Measurements from ENCODE around the gene ZCWPW1.

Gene ZCWPW1

GRCh38 chr7:100419660-100420226, 8.8 kb downstream of the ZCWPW1 start:
- no peak overlapping the region for H3K27ac ChIP-seq (ENCODE audit: low read depth, low read length)
- H3K27me3 ChIP-seq (ENCODE audit: control insufficient read depth in 1 of 2, insufficient read depth in 2 of 2, low read length in 2 of 2): no peaks in the 10 kb centered on the region

GRCh38 chr7:100418930-100419659, 9.4 kb downstream of the ZCWPW1 start:
- H3K36me3 ChIP-seq (ENCODE audit: control insufficient read depth in 1 of 2, insufficient read depth in 2 of 2, low read length in 2 of 2): no peaks in the 10 kb centered on the region
- no peak overlapping the region for H3K4me3 ChIP-seq (ENCODE audit: low read depth in 1 of 2, low read length in 2 of 2)
- no peaks in the 10 kb centered on the region for H3K4me1 ChIP-seq (ENCODE audit: control insufficient read depth in 1 of 2, insufficient read depth in 2 of 2, low read length in 2 of 2)
- no peaks in the 10 kb centered on the region for H3K9me3 ChIP-seq (ENCODE audit: control insufficient read depth in 1 of 2, low read length in 2 of 2)
- H3K27me3 ChIP-seq (ENCODE audit: control insufficient read depth in 1 of 2, insufficient read depth in 2 of 2, low read length in 2 of 2): no peaks in the 10 kb centered on the region
- no peak overlapping the region for H3K9ac ChIP-seq (ENCODE audit: low read depth in 1 of 2, low read length in 2 of 2)
- no peak overlapping the region for H3K27ac ChIP-seq (ENCODE audit: low read depth, low read length)

More at GRCh38 chr7:100419660-100420226, 8.8 kb downstream of the ZCWPW1 start:
- H3K36me3 ChIP-seq (ENCODE audit: control insufficient read depth in 1 of 2, insufficient read depth in 2 of 2, low read length in 2 of 2): no peaks in the 10 kb centered on the region
- no peak overlapping the region for H3K9ac ChIP-seq (ENCODE audit: low read depth in 1 of 2, low read length in 2 of 2)
- no peaks in the 10 kb centered on the region for H3K4me1 ChIP-seq (ENCODE audit: control insufficient read depth in 1 of 2, insufficient read depth in 2 of 2, low read length in 2 of 2)
- no peaks in the 10 kb centered on the region for H3K9me3 ChIP-seq (ENCODE audit: control insufficient read depth in 1 of 2, low read length in 2 of 2)
- no peak overlapping the region for H3K4me3 ChIP-seq (ENCODE audit: low read depth in 1 of 2, low read length in 2 of 2)

- H3K36me3 ChIP-seq (ENCODE audit: control insufficient read depth in 1 of 2, insufficient read depth in 2 of 2, low read length in 2 of 2): no peaks in the 10 kb centered on the region
- no peak overlapping the region for H3K9ac ChIP-seq (ENCODE audit: low read depth in 1 of 2, low read length in 2 of 2)
- H3K27me3 ChIP-seq (ENCODE audit: control insufficient read depth in 1 of 2, insufficient read depth in 2 of 2, low read length in 2 of 2): no peaks in the 10 kb centered on the region
- H3K4me1 ChIP-seq (ENCODE audit: control insufficient read depth in 1 of 2, insufficient read depth in 2 of 2, low read length in 2 of 2): no peaks in the 10 kb centered on the region
- no peaks in the 10 kb centered on the region for H3K9me3 ChIP-seq (ENCODE audit: control insufficient read depth in 1 of 2, low read length in 2 of 2)
- no peak overlapping the region for H3K27ac ChIP-seq (ENCODE audit: low read depth, low read length)
- H3K4me3 ChIP-seq (ENCODE audit: low read depth in 1 of 2, low read length in 2 of 2): no peak overlapping the region
Observed at GRCh38 chr7:100415448-100415847, 13.1 kb downstream of the ZCWPW1 start.

- Histone ChIP-seq H3K27ac (ENCODE audit: low read depth, low read length) (no peak overlapping the region), H3K4me1 (ENCODE audit: control insufficient read depth in 1 of 2, insufficient read depth in 2 of 2, low read length in 2 of 2) (no peaks in the 10 kb centered on the region), H3K27me3 (ENCODE audit: control insufficient read depth in 1 of 2, insufficient read depth in 2 of 2, low read length in 2 of 2) (no peaks in the 10 kb centered on the region), H3K9me3 (ENCODE audit: control insufficient read depth in 1 of 2, low read length in 2 of 2) (no peaks in the 10 kb centered on the region), H3K4me3 (ENCODE audit: low read depth in 1 of 2, low read length in 2 of 2) (no peak overlapping the region), H3K36me3 (ENCODE audit: control insufficient read depth in 1 of 2, insufficient read depth in 2 of 2, low read length in 2 of 2) (no peaks in the 10 kb centered on the region), H3K9ac (ENCODE audit: low read depth in 1 of 2, low read length in 2 of 2) (no peak overlapping the region)
Observed at GRCh38 chr7:100413889-100414288, 14.6 kb downstream of the ZCWPW1 start.

GRCh38 chr7:100413346-100413745, 15.2 kb downstream of the ZCWPW1 start:
- Histone ChIP-seq H3K9me3 (ENCODE audit: control insufficient read depth in 1 of 2, low read length in 2 of 2) (no peaks in the 10 kb centered on the region), H3K27ac (ENCODE audit: low read depth, low read length) (no peak overlapping the region), H3K4me3 (ENCODE audit: low read depth in 1 of 2, low read length in 2 of 2) (no peak overlapping the region), H3K9ac (ENCODE audit: low read depth in 1 of 2, low read length in 2 of 2) (no peak overlapping the region), H3K27me3 (ENCODE audit: control insufficient read depth in 1 of 2, insufficient read depth in 2 of 2, low read length in 2 of 2) (no peaks in the 10 kb centered on the region), H3K4me1 (ENCODE audit: control insufficient read depth in 1 of 2, insufficient read depth in 2 of 2, low read length in 2 of 2) (no peaks in the 10 kb centered on the region), H3K36me3 (ENCODE audit: control insufficient read depth in 1 of 2, insufficient read depth in 2 of 2, low read length in 2 of 2) (no peaks in the 10 kb centered on the region)

- H3K27me3 ChIP-seq (ENCODE audit: control insufficient read depth in 1 of 2, insufficient read depth in 2 of 2, low read length in 2 of 2): no peaks in the 10 kb centered on the region
- no peaks in the 10 kb centered on the region for H3K36me3 ChIP-seq (ENCODE audit: control insufficient read depth in 1 of 2, insufficient read depth in 2 of 2, low read length in 2 of 2)
- no peaks in the 10 kb centered on the region for H3K4me1 ChIP-seq (ENCODE audit: control insufficient read depth in 1 of 2, insufficient read depth in 2 of 2, low read length in 2 of 2)
- no peaks in the 10 kb centered on the region for H3K9me3 ChIP-seq (ENCODE audit: control insufficient read depth in 1 of 2, low read length in 2 of 2)
- no peak overlapping the region for H3K27ac ChIP-seq (ENCODE audit: low read depth, low read length)
- H3K4me3 ChIP-seq (ENCODE audit: low read depth in 1 of 2, low read length in 2 of 2): no peak overlapping the region
- H3K9ac ChIP-seq (ENCODE audit: low read depth in 1 of 2, low read length in 2 of 2): no peak overlapping the region
Observed at GRCh38 chr7:100411101-100411500, 17.4 kb downstream of the ZCWPW1 start.

- no peak overlapping the region for H3K9ac ChIP-seq (ENCODE audit: low read depth in 1 of 2, low read length in 2 of 2)
- no peaks in the 10 kb centered on the region for H3K36me3 ChIP-seq (ENCODE audit: control insufficient read depth in 1 of 2, insufficient read depth in 2 of 2, low read length in 2 of 2)
- H3K4me1 ChIP-seq (ENCODE audit: control insufficient read depth in 1 of 2, insufficient read depth in 2 of 2, low read length in 2 of 2): no peaks in the 10 kb centered on the region
- H3K4me3 ChIP-seq (ENCODE audit: low read depth in 1 of 2, low read length in 2 of 2): no peak overlapping the region
- no peaks in the 10 kb centered on the region for H3K27me3 ChIP-seq (ENCODE audit: control insufficient read depth in 1 of 2, insufficient read depth in 2 of 2, low read length in 2 of 2)
- no peaks in the 10 kb centered on the region for H3K9me3 ChIP-seq (ENCODE audit: control insufficient read depth in 1 of 2, low read length in 2 of 2)
- H3K27ac ChIP-seq (ENCODE audit: low read depth, low read length): no peak overlapping the region
Observed at GRCh38 chr7:100407285-100408180, 21.0 kb downstream of the ZCWPW1 start.

- H3K9me3 ChIP-seq (ENCODE audit: control insufficient read depth in 1 of 2, low read length in 2 of 2): no peaks in the 10 kb centered on the region
- no peaks in the 10 kb centered on the region for H3K36me3 ChIP-seq (ENCODE audit: control insufficient read depth in 1 of 2, insufficient read depth in 2 of 2, low read length in 2 of 2)
- no peak overlapping the region for H3K27ac ChIP-seq (ENCODE audit: low read depth, low read length)
- no peaks in the 10 kb centered on the region for H3K27me3 ChIP-seq (ENCODE audit: control insufficient read depth in 1 of 2, insufficient read depth in 2 of 2, low read length in 2 of 2)
- H3K9ac ChIP-seq (ENCODE audit: low read depth in 1 of 2, low read length in 2 of 2): no peak overlapping the region
- no peaks in the 10 kb centered on the region for H3K4me1 ChIP-seq (ENCODE audit: control insufficient read depth in 1 of 2, insufficient read depth in 2 of 2, low read length in 2 of 2)
- no peak overlapping the region for H3K4me3 ChIP-seq (ENCODE audit: low read depth in 1 of 2, low read length in 2 of 2)
Observed at GRCh38 chr7:100406767-100407166, 21.7 kb downstream of the ZCWPW1 start.

- Histone ChIP-seq H3K4me3 (ENCODE audit: low read depth in 1 of 2, low read length in 2 of 2) (no peak overlapping the region), H3K36me3 (ENCODE audit: control insufficient read depth in 1 of 2, insufficient read depth in 2 of 2, low read length in 2 of 2) (no peaks in the 10 kb centered on the region), H3K27ac (ENCODE audit: low read depth, low read length) (no peak overlapping the region), H3K9me3 (ENCODE audit: control insufficient read depth in 1 of 2, low read length in 2 of 2) (no peaks in the 10 kb centered on the region), H3K9ac (ENCODE audit: low read depth in 1 of 2, low read length in 2 of 2) (no peak overlapping the region), H3K27me3 (ENCODE audit: control insufficient read depth in 1 of 2, insufficient read depth in 2 of 2, low read length in 2 of 2) (no peaks in the 10 kb centered on the region), H3K4me1 (ENCODE audit: control insufficient read depth in 1 of 2, insufficient read depth in 2 of 2, low read length in 2 of 2) (peaks cover under 1% of the 10 kb centered on the region in 2 donors)
Observed at GRCh38 chr7:100402241-100402640, 26.3 kb downstream of the ZCWPW1 start.

- Histone ChIP-seq H3K9ac (ENCODE audit: low read depth in 1 of 2, low read length in 2 of 2) (no peak overlapping the region), H3K4me1 (ENCODE audit: control insufficient read depth in 1 of 2, insufficient read depth in 2 of 2, low read length in 2 of 2) (peaks cover 4% of the 10 kb centered on the region in 2 donors), H3K36me3 (ENCODE audit: control insufficient read depth in 1 of 2, insufficient read depth in 2 of 2, low read length in 2 of 2) (no peaks in the 10 kb centered on the region), H3K4me3 (ENCODE audit: low read depth in 1 of 2, low read length in 2 of 2) (no peak overlapping the region), H3K9me3 (ENCODE audit: control insufficient read depth in 1 of 2, low read length in 2 of 2) (no peaks in the 10 kb centered on the region), H3K27ac (ENCODE audit: low read depth, low read length) (no peak overlapping the region), H3K27me3 (ENCODE audit: control insufficient read depth in 1 of 2, insufficient read depth in 2 of 2, low read length in 2 of 2) (no peaks in the 10 kb centered on the region)
Observed at GRCh38 chr7:100401811-100402210, 26.7 kb downstream of the ZCWPW1 start.

All from duodenal mucosa (tissue), 2 donors.